CD4-positive, CD25-positive, alpha-beta regulatory T cell (primary cell): Measurements from ENCODE around the gene ZNF423. TPM values are rescaled to one million over a fixed set of nuclear protein-coding genes. Genes with fewer than 3 reads are reported as not detected.

Experiments used
- ATAC-seq, 2 donors: fragments of 150-1000 bp; cut with Tn5 transposase; one replicate each; pipeline ENCODE4 v1.10.0; 2021; ENCODE audit warnings: low read depth in 2 of 2, moderate number of reproducible peaks in 2 of 2, moderate library complexity in 1 of 2
- DNase-seq, 3 donors: peaks; one replicate each; pipeline versions ENCODE4 v3.0.0 to v3.0.0-alpha.2; 2012 to 2022; ENCODE audit warnings: mixed read lengths in 1 of 3
- H3K27ac ChIP-seq: one replicate; pipeline ENCODE4 v1.7.0; 2013; ENCODE audit warnings: mild to moderate bottlenecking, low read length; ENCODE audit not compliant: insufficient read depth, poor library complexity, severe bottlenecking
- H3K27me3 ChIP-seq: one replicate; pipeline ENCODE4 v1.7.0; 2013; ENCODE audit warnings: low read length; ENCODE audit not compliant: control insufficient read depth, insufficient read depth
- H3K36me3 ChIP-seq: one replicate; pipeline ENCODE4 v1.7.0; 2013; ENCODE audit warnings: mild to moderate bottlenecking, low read length, moderate library complexity; ENCODE audit not compliant: control insufficient read depth, insufficient read depth
- H3K4me1 ChIP-seq: 2 replicates; pipeline ENCODE4 v1.7.0; 2013; ENCODE audit warnings: mild to moderate bottlenecking, low read length; ENCODE audit not compliant: insufficient read depth, control insufficient read depth, poor library complexity, severe bottlenecking
- H3K4me3 ChIP-seq: one replicate; pipeline ENCODE4 v1.7.0; 2013; ENCODE audit warnings: low read depth, mild to moderate bottlenecking, low read length, moderate library complexity
- H3K9me3 ChIP-seq, 2 experiments: 1 replicate in 1 of 2; 2 replicates in 1 of 2; pipeline ENCODE4 v1.7.0; 2013; ENCODE audit warnings: low read length in 2 of 2, mild to moderate bottlenecking in 1 of 2, moderate library complexity in 1 of 2; ENCODE audit not compliant: control insufficient read depth in 2 of 2
- H3K27ac Mint-ChIP-seq, 3 donors: one replicate each; pipeline ENCODE4 v1.8.0; 2020 to 2022; ENCODE audit warnings: mild to moderate bottlenecking in 3 of 3, mixed read lengths in 3 of 3, moderate library complexity in 2 of 3
- H3K27me3 Mint-ChIP-seq: one replicate; pipeline ENCODE4 v1.8.0; 2022; ENCODE audit warnings: mild to moderate bottlenecking, mixed read lengths
- H3K36me3 Mint-ChIP-seq: one replicate; pipeline ENCODE4 v1.8.0; 2020; ENCODE audit warnings: mixed read lengths
- H3K4me1 Mint-ChIP-seq, 4 donors: one replicate each; pipeline ENCODE4 v1.8.0; 2020 to 2022; ENCODE audit warnings: mixed read lengths in 4 of 4, mild to moderate bottlenecking in 1 of 4
- H3K4me3 Mint-ChIP-seq, 4 donors: one replicate each; pipeline ENCODE4 v1.8.0; 2020 to 2022; ENCODE audit warnings: mild to moderate bottlenecking in 4 of 4, mixed read lengths in 4 of 4, moderate library complexity in 3 of 4
- H3K9me3 Mint-ChIP-seq, 7 donors: one replicate each; pipeline ENCODE4 v1.8.0; 2020 to 2022; ENCODE audit warnings: mixed read lengths in 7 of 7, mild to moderate bottlenecking in 3 of 7, moderate library complexity in 2 of 7
- polyA plus RNA-seq, 4 donors: library from polyadenylated mRNA; unstranded; fragments of 300-500 nt; fragmentation: Illumina TruSeq; gene quantifications; one replicate each; pipeline ENCODE4 v1.2.3, GENCODE V29; 2021
- total RNA-seq: library from RNA; stranded (reverse); gene quantifications from one replicate; pipeline ENCODE4 v1.2.3, GENCODE V29; 2022

The ZNF423 gene
- total and polyA plus RNA-seq, 5 donors from 2014 or later = 0.05 TPM; not detected in 4

- H3K27me3 Mint-ChIP-seq = peaks cover 15% of the 10 kb centered on the region
- H3K4me1 Mint-ChIP-seq = no peaks in the 10 kb centered on the region
- no peaks in the 10 kb centered on the region for H3K36me3 Mint-ChIP-seq
- ATAC-seq = no peak
- H3K27ac Mint-ChIP-seq = no peak overlapping the region
- H3K4me3 ChIP-seq = no peak overlapping the region
- H3K27me3 ChIP-seq = no peaks in the 10 kb centered on the region
- no peak for DNase-seq
- no peak overlapping the region for H3K4me3 Mint-ChIP-seq
- no peaks in the 10 kb centered on the region for H3K36me3 ChIP-seq
- peaks cover 0 to 2% (median 0%) of the 10 kb centered on the region in 7 donors for H3K9me3 Mint-ChIP-seq
- H3K4me1 ChIP-seq = no peaks in the 10 kb centered on the region
- no peaks in the 10 kb centered on the region for H3K9me3 ChIP-seq
- H3K27ac ChIP-seq = no peak overlapping the region
Measured at GRCh38 chr16:49580751-49581303, 275.1 kb downstream of the ZNF423 start.

- Histone ChIP-seq H3K4me1 (no peaks in the 10 kb centered on the region), H3K36me3 (no peaks in the 10 kb centered on the region), H3K27ac (no peak overlapping the region), H3K9me3 (no peaks in the 10 kb centered on the region), H3K4me3 (no peak overlapping the region), H3K27me3 (no peaks in the 10 kb centered on the region)
- H3K4me3 Mint-ChIP-seq = no peak overlapping the region
- H3K36me3 Mint-ChIP-seq = no peaks in the 10 kb centered on the region
- H3K4me1 Mint-ChIP-seq = no peaks in the 10 kb centered on the region
- H3K27me3 Mint-ChIP-seq = peaks cover 19% of the 10 kb centered on the region
- ATAC-seq (no peak), DNase-seq (no peak)
- no peak overlapping the region for H3K27ac Mint-ChIP-seq
- H3K9me3 Mint-ChIP-seq = peaks cover 0 to 2% (median 0%) of the 10 kb centered on the region in 7 donors
Measured at GRCh38 chr16:49578435-49579024, 277.4 kb downstream of the ZNF423 start.

GRCh38 chr16:49578018-49578417 lies 277.9 kb downstream of the ZNF423 start:
- Histone ChIP-seq H3K27me3 (no peaks in the 10 kb centered on the region), H3K4me3 (no peak overlapping the region), H3K4me1 (no peaks in the 10 kb centered on the region), H3K27ac (no peak overlapping the region), H3K9me3 (no peaks in the 10 kb centered on the region), H3K36me3 (no peaks in the 10 kb centered on the region)
- Mint-ChIP-seq H3K27me3 (peaks cover 20% of the 10 kb centered on the region), H3K9me3 (peaks cover 0 to 2% (median 0%) of the 10 kb centered on the region in 7 donors), H3K4me1 (no peaks in the 10 kb centered on the region), H3K36me3 (no peaks in the 10 kb centered on the region), H3K4me3 (no peak overlapping the region), H3K27ac (no peak overlapping the region)
- ATAC-seq = no peak
- DNase-seq = no peak

GRCh38 chr16:49576941-49577340 lies 279.0 kb downstream of the ZNF423 start:
- Histone ChIP-seq H3K27me3 (no peaks in the 10 kb centered on the region), H3K4me3 (no peak overlapping the region), H3K27ac (no peak overlapping the region), H3K4me1 (no peaks in the 10 kb centered on the region), H3K36me3 (no peaks in the 10 kb centered on the region), H3K9me3 (no peaks in the 10 kb centered on the region)
- H3K27ac Mint-ChIP-seq = no peak overlapping the region
- H3K27me3 Mint-ChIP-seq = peaks cover 15% of the 10 kb centered on the region
- peaks cover 0 to 6% (median 0%) of the 10 kb centered on the region in 7 donors for H3K9me3 Mint-ChIP-seq
- DNase-seq (no peak), ATAC-seq (no peak)
- no peak overlapping the region for H3K4me3 Mint-ChIP-seq
- no peaks in the 10 kb centered on the region for H3K36me3 Mint-ChIP-seq
- no peaks in the 10 kb centered on the region for H3K4me1 Mint-ChIP-seq

GRCh38 chr16:49576173-49576494 lies 279.8 kb downstream of the ZNF423 start:
- ATAC-seq (no peak), DNase-seq (no peak)
- Histone ChIP-seq H3K4me3 (no peak overlapping the region), H3K4me1 (no peaks in the 10 kb centered on the region), H3K27me3 (no peaks in the 10 kb centered on the region), H3K9me3 (no peaks in the 10 kb centered on the region), H3K27ac (no peak overlapping the region), H3K36me3 (no peaks in the 10 kb centered on the region)
- H3K27me3 Mint-ChIP-seq = peaks cover 14% of the 10 kb centered on the region
- H3K4me3 Mint-ChIP-seq = no peak overlapping the region
- H3K36me3 Mint-ChIP-seq = no peaks in the 10 kb centered on the region
- no peaks in the 10 kb centered on the region for H3K4me1 Mint-ChIP-seq
- no peak overlapping the region for H3K27ac Mint-ChIP-seq
- peaks cover 0 to 6% (median 0%) of the 10 kb centered on the region in 7 donors for H3K9me3 Mint-ChIP-seq

- no peaks in the 10 kb centered on the region for H3K9me3 ChIP-seq
- H3K36me3 ChIP-seq = no peaks in the 10 kb centered on the region
- H3K36me3 Mint-ChIP-seq = no peaks in the 10 kb centered on the region
- H3K4me1 ChIP-seq = no peaks in the 10 kb centered on the region
- peaks cover 0 to under 1% (median 0%) of the 10 kb centered on the region in 4 donors for H3K4me1 Mint-ChIP-seq
- H3K27me3 ChIP-seq = no peaks in the 10 kb centered on the region
- H3K4me3 Mint-ChIP-seq = no peak overlapping the region
- H3K27ac Mint-ChIP-seq = no peak overlapping the region
- H3K4me3 ChIP-seq = no peak overlapping the region
- no peak for DNase-seq
- peaks cover 0 to 6% (median 0%) of the 10 kb centered on the region in 7 donors for H3K9me3 Mint-ChIP-seq
- peaks cover 12% of the 10 kb centered on the region for H3K27me3 Mint-ChIP-seq
- ATAC-seq = peak in 1 of 2 donors; percentile 37
- no peak overlapping the region for H3K27ac ChIP-seq
Measured at GRCh38 chr16:49575346-49576172, 280.4 kb downstream of the ZNF423 start.

GRCh38 chr16:49574826-49575225 lies 281.1 kb downstream of the ZNF423 start:
- Histone ChIP-seq H3K4me1 (no peaks in the 10 kb centered on the region), H3K27ac (no peak overlapping the region), H3K36me3 (no peaks in the 10 kb centered on the region), H3K9me3 (no peaks in the 10 kb centered on the region), H3K27me3 (no peaks in the 10 kb centered on the region), H3K4me3 (no peak overlapping the region)
- no peak overlapping the region for H3K4me3 Mint-ChIP-seq
- H3K36me3 Mint-ChIP-seq = no peaks in the 10 kb centered on the region
- peaks cover 0 to 2% (median 0%) of the 10 kb centered on the region in 4 donors for H3K4me1 Mint-ChIP-seq
- peaks cover 6% of the 10 kb centered on the region for H3K27me3 Mint-ChIP-seq
- ATAC-seq = no peak
- no peak for DNase-seq
- H3K27ac Mint-ChIP-seq = no peak overlapping the region
- peaks cover 0 to 6% (median 0%) of the 10 kb centered on the region in 7 donors for H3K9me3 Mint-ChIP-seq
